Common myeloid progenitor, CD34-positive (primary cell): Measurements from ENCODE around the gene PDLIM5.

Experiments
- CTCF ChIA-PET: fragments of 350-600 bp; sonication (Branson Sonifier 250); formaldehyde crosslinking; loops from one replicate; lab custom pipeline; 2021; ENCODE audit warnings: antibody characterized with exemption; lab: Charles Lee
- POLR2A ChIA-PET: fragments of 350-600 bp; sonication (Branson Sonifier 250); formaldehyde crosslinking; loops from one replicate; lab custom pipeline; 2021; ENCODE audit warnings: antibody characterized with exemption; lab: Charles Lee
- DNase-seq, 3 donors: peaks; one replicate each; pipeline versions ENCODE4 v3.0.0 to v3.0.0-alpha.2; 2013
- H3K27ac ChIP-seq, 2 experiments: 1 replicate in 1 of 2; 2 replicates in 1 of 2; pipeline ENCODE4 v1.7.0; 2013; ENCODE audit warnings: inconsistent platforms in 2 of 2, low read length in 2 of 2, mild to moderate bottlenecking in 2 of 2, low read depth in 1 of 2, moderate library complexity in 1 of 2; ENCODE audit not compliant: severe bottlenecking in 2 of 2, insufficient read depth in 1 of 2, poor library complexity in 1 of 2
- H3K27me3 ChIP-seq, 5 experiments: replicated peaks in 2 of 5; 1 replicate in 3 of 5; 2 replicates in 2 of 5; pipeline versions ENCODE4 v1.6.1 to v1.7.0; 2013; ENCODE audit warnings: low read length in 4 of 5, mild to moderate bottlenecking in 2 of 5, moderate library complexity in 2 of 5, inconsistent platforms in 1 of 5; ENCODE audit not compliant: insufficient read depth in 5 of 5, control insufficient read depth in 4 of 5
- H3K36me3 ChIP-seq, 4 experiments: 1 replicate in 2 of 4; 2 replicates in 2 of 4; pipeline versions ENCODE4 v1.6.1 to v1.7.0; 2013; ENCODE audit warnings: low read length in 3 of 4, control low read depth in 1 of 4, mild to moderate bottlenecking in 1 of 4; ENCODE audit not compliant: control insufficient read depth in 4 of 4, insufficient read depth in 4 of 4
- H3K4me1 ChIP-seq, 4 experiments: 1 replicate in 3 of 4; 2 replicates in 1 of 4; pipeline versions ENCODE4 v1.6.1 to v1.7.1; 2013; ENCODE audit warnings: low read length in 3 of 4, mild to moderate bottlenecking in 3 of 4, control low read depth in 1 of 4, inconsistent platforms in 1 of 4, moderate library complexity in 1 of 4; ENCODE audit not compliant: control insufficient read depth in 4 of 4, insufficient read depth in 4 of 4; ENCODE audit errors: control extremely low read depth in 1 of 4
- H3K4me3 ChIP-seq, 7 experiments: 1 replicate in 4 of 7; 2 replicates in 3 of 7; pipeline versions ENCODE4 v1.5.1 to v1.7.0; 2013; ENCODE audit warnings: mild to moderate bottlenecking in 7 of 7, low read length in 6 of 7, moderate library complexity in 6 of 7, inconsistent platforms in 2 of 7, low read depth in 2 of 7, control low read depth in 1 of 7; ENCODE audit not compliant: insufficient read depth in 4 of 7, control insufficient read depth in 1 of 7; ENCODE audit errors: extremely low read depth in 1 of 7
- H3K9me3 ChIP-seq, 5 experiments: 1 replicate in 4 of 5; 2 replicates in 1 of 5; pipeline versions ENCODE4 v1.6.1 to v1.7.1; 2013; ENCODE audit warnings: low read length in 4 of 5, mild to moderate bottlenecking in 2 of 5, inconsistent platforms in 1 of 5, low read depth in 1 of 5, moderate library complexity in 1 of 5; ENCODE audit not compliant: control insufficient read depth in 4 of 5, insufficient read depth in 2 of 5; ENCODE audit errors: control extremely low read depth in 1 of 5
- WGBS: methylation state at CpG from one replicate; pipeline ENCODE4 v1.1.5; 2013; ENCODE audit not compliant: insufficient coverage; 5-methylcytosine and 5-hydroxymethylcytosine counted together

PDLIM5 gene

DNA sequence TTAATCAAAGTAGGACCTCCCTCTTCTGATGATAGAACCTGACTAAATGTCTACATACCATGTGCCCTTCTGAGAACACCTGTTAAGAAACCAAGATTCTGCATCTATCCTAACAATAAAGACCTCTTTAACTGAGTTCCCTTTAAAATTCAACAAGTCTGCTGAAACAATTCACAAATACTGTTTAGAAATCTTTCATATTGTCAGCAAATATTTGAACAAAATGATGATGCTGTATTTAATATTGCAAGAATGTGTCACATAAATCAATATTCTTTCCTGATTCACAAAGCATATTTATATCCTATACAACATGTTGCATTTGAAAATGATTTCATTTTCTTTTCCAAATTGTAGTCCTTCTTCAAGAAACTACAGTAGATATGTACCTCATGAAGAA is 246.4 kb downstream of the PDLIM5 start:
- no peaks in the 10 kb centered on the region for H3K9me3 ChIP-seq
- H3K27me3 ChIP-seq = no peaks in the 10 kb centered on the region
- DNase-seq = no peak
- CTCF ChIA-PET = no interaction called here
- POLR2A ChIA-PET = no interaction called here
- no peaks in the 10 kb centered on the region for H3K4me1 ChIP-seq
- H3K36me3 ChIP-seq = no peaks in the 10 kb centered on the region
- no peak overlapping the region for H3K4me3 ChIP-seq
- no peak overlapping the region for H3K27ac ChIP-seq

DNA sequence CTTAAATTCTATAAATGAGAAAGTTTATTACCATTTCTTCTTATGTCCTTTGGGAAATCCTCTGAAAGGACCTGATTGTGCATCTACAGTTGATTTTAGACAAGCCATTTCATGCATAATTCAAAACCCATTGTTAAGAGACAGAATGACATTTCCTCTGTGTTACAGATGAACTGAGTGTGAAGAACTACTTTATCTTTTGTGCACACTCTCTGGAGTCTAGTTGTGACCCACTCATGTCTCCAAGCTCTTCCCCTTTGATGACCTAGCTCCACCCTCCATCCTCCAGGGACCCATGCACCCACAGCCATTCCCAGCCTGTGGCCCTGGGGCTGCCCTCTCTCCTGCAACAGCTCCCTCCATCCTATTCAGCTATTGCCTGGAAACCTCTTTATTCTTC is 248.6 kb downstream of the PDLIM5 start:
- Histone ChIP-seq H3K27ac (no peak overlapping the region), H3K9me3 (no peaks in the 10 kb centered on the region), H3K4me3 (no peak overlapping the region), H3K36me3 (no peaks in the 10 kb centered on the region), H3K27me3 (no peaks in the 10 kb centered on the region), H3K4me1 (no peaks in the 10 kb centered on the region)
- no peak for DNase-seq
- CTCF ChIA-PET = interaction anchor here (1.0 kb wide), 1 partner anchor 26 kb away, joined by 3 read pairs; no protein-coding TSS in a partner anchor
- POLR2A ChIA-PET = interaction anchor here (0.5 kb wide), 1 partner anchor 57 kb away, joined by 6 read pairs; no protein-coding TSS in a partner anchor

DNA sequence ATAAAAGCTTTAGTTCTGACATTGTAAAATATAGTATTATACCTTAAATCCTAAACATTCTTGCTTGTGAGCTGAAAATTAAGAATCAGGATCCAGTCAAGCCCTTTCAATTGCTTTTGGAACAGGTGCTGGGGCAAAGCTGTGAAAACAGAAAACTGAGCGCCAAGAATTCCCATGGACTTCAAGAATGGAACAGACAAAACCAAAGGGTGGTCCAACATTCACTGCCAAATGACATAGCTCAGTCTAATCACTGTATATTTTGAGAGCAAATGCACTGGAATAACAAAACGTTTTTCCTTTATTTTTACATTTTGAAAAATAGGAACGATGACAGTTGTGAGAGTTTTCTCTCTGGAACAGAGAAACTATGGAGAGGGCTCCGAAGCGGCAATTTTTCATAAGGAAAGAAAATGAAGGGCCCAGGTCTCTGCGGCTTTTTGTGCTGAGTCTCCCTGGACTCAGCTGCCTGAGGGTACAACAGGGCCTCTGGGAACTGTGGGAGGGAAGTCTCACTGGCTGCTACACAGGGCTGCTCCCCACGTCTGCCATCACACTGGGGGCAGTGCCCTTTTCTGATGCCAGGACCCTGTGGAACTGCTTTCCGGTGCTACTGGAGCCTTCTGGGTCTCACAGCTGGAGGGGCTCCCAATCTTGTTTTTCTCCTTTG is 250.0 kb downstream of the PDLIM5 start:
- 97% methylated on average over 7 of the region's 8 CpGs for WGBS
- CTCF ChIA-PET = interaction anchor here (1.0 kb wide), 1 partner anchor 25 kb away, joined by 3 read pairs; no protein-coding TSS in a partner anchor

DNA sequence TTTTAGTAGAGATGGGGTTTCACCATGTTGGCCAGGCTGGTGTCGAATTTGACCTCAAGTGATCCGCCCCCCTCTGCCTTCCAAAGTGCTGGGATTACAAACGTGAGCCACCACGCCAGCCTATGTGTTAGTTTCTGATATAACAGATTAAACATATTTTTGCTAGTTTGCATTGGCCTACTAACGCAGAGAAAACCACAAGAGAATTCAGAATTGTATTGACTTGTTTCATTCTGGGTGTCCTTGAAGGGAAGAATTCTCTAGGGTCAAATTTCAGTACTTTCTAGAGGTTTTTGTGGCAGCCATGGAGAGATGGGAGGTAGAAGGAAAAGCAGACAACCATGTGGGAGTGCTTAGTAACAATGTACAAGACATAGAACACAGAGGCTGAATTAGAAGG is 259.9 kb downstream of the PDLIM5 start:
- H3K4me1 ChIP-seq = no peaks in the 10 kb centered on the region
- ChIA-PET CTCF (no interaction called here), POLR2A (no interaction called here)
- no peak overlapping the region for H3K4me3 ChIP-seq
- no peak for DNase-seq
- WGBS = no CpG with 5 or more reads among the region's 5 CpGs
- no peak overlapping the region for H3K27ac ChIP-seq
- H3K27me3 ChIP-seq = no peaks in the 10 kb centered on the region
- H3K36me3 ChIP-seq = no peaks in the 10 kb centered on the region
- no peaks in the 10 kb centered on the region for H3K9me3 ChIP-seq

More for the DNA sequence above, 250.0 kb downstream of the PDLIM5 start:
- H3K4me1 ChIP-seq = no peaks in the 10 kb centered on the region
- DNase-seq = no peak
- H3K9me3 ChIP-seq = no peaks in the 10 kb centered on the region
- H3K4me3 ChIP-seq = no peak overlapping the region
- H3K36me3 ChIP-seq = no peaks in the 10 kb centered on the region
- no peak overlapping the region for H3K27ac ChIP-seq
- POLR2A ChIA-PET = no interaction called here
- no peaks in the 10 kb centered on the region for H3K27me3 ChIP-seq

DNA sequence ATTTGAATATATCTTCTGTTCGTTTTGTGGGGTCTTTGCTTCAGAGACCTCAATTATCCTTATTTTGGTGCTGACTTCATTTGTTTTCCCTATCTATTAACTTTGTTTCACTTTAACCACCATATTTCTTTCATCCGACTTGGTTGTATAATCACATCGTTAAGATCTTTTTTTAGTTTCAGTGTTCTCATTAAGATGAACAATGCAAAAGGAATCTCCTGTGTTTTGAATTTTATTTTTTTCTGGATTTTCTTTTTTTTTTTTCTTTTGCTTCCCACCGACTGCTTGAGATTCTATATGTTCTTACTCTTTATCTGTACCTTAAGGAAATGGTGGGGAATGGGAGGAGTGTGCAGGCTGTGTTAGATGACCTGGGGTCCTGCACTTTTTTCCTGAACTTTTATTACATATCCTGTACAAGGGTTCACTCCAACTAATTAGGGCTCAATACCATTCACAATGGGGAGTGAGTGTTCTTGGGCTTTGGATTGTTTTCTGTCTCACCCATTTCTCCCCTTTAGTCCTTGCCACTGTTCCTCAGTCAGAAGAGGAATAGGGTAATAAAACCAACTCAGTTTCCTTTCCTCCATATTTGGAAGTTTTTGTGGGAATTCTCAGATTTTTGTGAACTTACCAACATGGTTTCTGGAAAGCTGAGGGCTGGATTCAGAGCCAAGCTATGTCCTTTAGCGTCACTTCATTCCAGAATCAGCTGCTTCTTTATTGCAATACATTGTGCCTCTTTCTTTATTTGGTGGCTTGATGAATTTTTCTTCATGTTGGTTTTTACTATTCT is 262.8 kb downstream of the PDLIM5 start:
- H3K4me3 ChIP-seq = no peak overlapping the region
- ChIA-PET CTCF (no interaction called here), POLR2A (no interaction called here)
- H3K4me1 ChIP-seq = no peaks in the 10 kb centered on the region
- WGBS = no CpG with 5 or more reads among the region's 5 CpGs
- no peak for DNase-seq
- H3K9me3 ChIP-seq = no peaks in the 10 kb centered on the region
- H3K27ac ChIP-seq = no peak overlapping the region
- H3K27me3 ChIP-seq = no peaks in the 10 kb centered on the region
- H3K36me3 ChIP-seq = no peaks in the 10 kb centered on the region

DNA sequence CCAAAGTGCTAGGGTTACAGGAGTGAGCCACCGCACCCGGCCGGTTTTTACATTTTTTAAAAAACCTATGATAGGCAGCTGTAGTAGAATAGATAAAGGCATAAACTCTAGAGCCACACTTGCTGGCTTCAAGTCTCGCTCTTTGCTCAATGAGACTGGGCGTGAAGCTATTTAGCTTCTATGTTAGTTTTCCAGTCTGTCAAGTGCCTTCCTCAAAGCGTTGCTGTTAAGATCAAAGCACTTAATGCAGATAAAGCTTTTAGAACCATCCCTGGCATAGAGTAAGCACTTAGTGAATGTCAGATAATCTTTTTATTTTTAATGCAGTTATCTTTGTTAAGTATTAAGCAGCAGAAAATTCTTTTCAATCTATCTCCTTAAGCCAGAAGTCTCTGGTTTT is 264.0 kb downstream of the PDLIM5 start:
- Histone ChIP-seq H3K9me3 (no peaks in the 10 kb centered on the region), H3K36me3 (no peaks in the 10 kb centered on the region), H3K27me3 (no peaks in the 10 kb centered on the region), H3K27ac (no peak overlapping the region), H3K4me1 (no peaks in the 10 kb centered on the region), H3K4me3 (no peak overlapping the region)
- ChIA-PET POLR2A (no interaction called here), CTCF (no interaction called here)
- no peak for DNase-seq
- 93% methylated on average over 4 of the region's 6 CpGs for whole genome bisulfite sequencing
